Spleen (tissue), 7 donors: ENCODE measurements around the gene STX8.

ENCODE experiments used
- POLR2A ChIP-seq, 3 donors: fragments of 450-650 bp; IDR thresholded peaks; one replicate each; pipeline ENCODE4 v1.5.1; 2017; ENCODE audit warnings: antibody characterized with exemption in 3 of 3, mild to moderate bottlenecking in 1 of 3
- POLR2AphosphoS5 ChIP-seq, 3 donors: sonication (generic); formaldehyde crosslinking; IDR thresholded peaks; one replicate each; pipeline ENCODE4 v1.5.1; 2017; ENCODE audit warnings: antibody characterized with exemption in 3 of 3
- TF ChIP-seq, protein P1 (sequence below), 11 experiments: fragments of 200-600 bp in 7 of 11; fragments of 450-650 bp in 4 of 11; sonication (generic) in 4 of 11; IDR thresholded peaks in 8 of 11; conservative IDR thresholded peaks in 3 of 11; 1 replicate in 7 of 11; 2 replicates in 4 of 11; pipeline versions ENCODE4 v1.4.0 to v1.8.0; 2016 to 2021; ENCODE audit warnings: antibody characterized with exemption in 11 of 11, inconsistent platforms in 4 of 11, mild to moderate bottlenecking in 1 of 11
- donor health status: DM: no; HTN: no; CAD: no; lungs with moderate emphysema.
- donor health status: DM: no; HTN: no; CAD: no.
- donor health status: DM: no; HTN: no; CAD: no.

DNA sequence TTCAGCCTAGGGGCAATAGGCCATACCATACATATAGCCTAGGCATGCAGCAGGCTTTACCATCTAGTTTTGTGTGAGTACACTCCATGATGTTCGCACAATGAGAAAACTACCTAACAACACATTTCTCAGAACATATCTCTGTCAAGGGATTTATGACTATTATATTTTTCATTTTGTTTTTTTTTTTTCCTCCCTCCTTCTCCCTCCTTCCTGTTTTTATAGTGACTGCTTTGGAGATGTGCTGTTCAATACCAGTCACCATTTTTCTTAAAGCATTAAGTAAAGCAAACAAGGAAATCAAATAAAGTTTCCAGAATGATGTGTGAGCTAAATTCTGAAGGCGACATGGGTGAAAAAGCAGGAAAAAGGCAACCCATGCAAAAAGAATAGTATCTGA lies 194.6 kb downstream of the STX8 start:
- TF ChIP-seq, protein P1, sequence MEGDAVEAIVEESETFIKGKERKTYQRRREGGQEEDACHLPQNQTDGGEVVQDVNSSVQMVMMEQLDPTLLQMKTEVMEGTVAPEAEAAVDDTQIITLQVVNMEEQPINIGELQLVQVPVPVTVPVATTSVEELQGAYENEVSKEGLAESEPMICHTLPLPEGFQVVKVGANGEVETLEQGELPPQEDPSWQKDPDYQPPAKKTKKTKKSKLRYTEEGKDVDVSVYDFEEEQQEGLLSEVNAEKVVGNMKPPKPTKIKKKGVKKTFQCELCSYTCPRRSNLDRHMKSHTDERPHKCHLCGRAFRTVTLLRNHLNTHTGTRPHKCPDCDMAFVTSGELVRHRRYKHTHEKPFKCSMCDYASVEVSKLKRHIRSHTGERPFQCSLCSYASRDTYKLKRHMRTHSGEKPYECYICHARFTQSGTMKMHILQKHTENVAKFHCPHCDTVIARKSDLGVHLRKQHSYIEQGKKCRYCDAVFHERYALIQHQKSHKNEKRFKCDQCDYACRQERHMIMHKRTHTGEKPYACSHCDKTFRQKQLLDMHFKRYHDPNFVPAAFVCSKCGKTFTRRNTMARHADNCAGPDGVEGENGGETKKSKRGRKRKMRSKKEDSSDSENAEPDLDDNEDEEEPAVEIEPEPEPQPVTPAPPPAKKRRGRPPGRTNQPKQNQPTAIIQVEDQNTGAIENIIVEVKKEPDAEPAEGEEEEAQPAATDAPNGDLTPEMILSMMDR (IDR thresholded peaks at IDR 0.05 in 8 of 11, conservative IDR thresholded peaks at IDR 0.05 in 3 of 11) = no peak
- TF ChIP-seq POLR2AphosphoS5 (IDR thresholded peaks at IDR 0.05) (no peak), POLR2A (IDR thresholded peaks at IDR 0.05) (no peak)
